Measurements from ENCODE around the gene MELK. TPM values are rescaled to one million over a fixed set of nuclear protein-coding genes. Genes with fewer than 3 reads are reported as not detected.

Gene MELK
- total and polyA plus RNA-seq, 7 donors: 0.15 to 0.42 (median 0.18) TPM; not detected in 2

GRCh38 chr9:36713515-36714490, 141.1 kb downstream of the MELK start:
- ATAC-seq (no peak), DNase-seq (no peak)
- no peak overlapping the region for H3K27ac ChIP-seq
- H3K4me1 ChIP-seq: no peaks in the 10 kb centered on the region
- H3K36me3 ChIP-seq (ENCODE audit: insufficient read depth in 1 of 2, low read depth in 1 of 2): no peaks in the 10 kb centered on the region
- peaks cover 0 to 4% (median 2%) of the 10 kb centered on the region in 3 donors for H3K27me3 ChIP-seq (ENCODE audit: insufficient read depth in 3 of 3, low read length in 2 of 3)
- peaks cover 4% of the 10 kb centered on the region for H3K9me3 ChIP-seq
- no peak overlapping the region for H3K4me3 ChIP-seq
- WGBS, 3 donors: 85 to 88% (median 86%) methylated on average over 29 of the region's 29 CpGs
- no peak for TF ChIP-seq CTCF (IDR thresholded peaks at IDR 0.05)
- intact Hi-C loops (cut with DNase I): no loop called here

GRCh38 chr9:36716496-36716895, 143.8 kb downstream of the MELK start:
- H3K27ac ChIP-seq: no peak overlapping the region
- no peaks in the 10 kb centered on the region for H3K4me1 ChIP-seq
- DNase-seq: no peak
- H3K4me3 ChIP-seq: no peak overlapping the region
- intact Hi-C loops (cut with DNase I): no loop called here
- no peak for TF ChIP-seq CTCF (IDR thresholded peaks at IDR 0.05)
- no peaks in the 10 kb centered on the region for H3K36me3 ChIP-seq (ENCODE audit: insufficient read depth in 1 of 2, low read depth in 1 of 2)
- peaks cover 4% of the 10 kb centered on the region for H3K9me3 ChIP-seq
- peaks cover 0 to 2% (median 0%) of the 10 kb centered on the region in 3 donors for H3K27me3 ChIP-seq (ENCODE audit: insufficient read depth in 3 of 3, low read length in 2 of 3)
- no peak for ATAC-seq
- 74 to 85% (median 81%) methylated on average over 2 of the region's 2 CpGs for WGBS, 3 donors

GRCh38 chr9:36717276-36717675, 144.6 kb downstream of the MELK start:
- peaks cover 0 to 2% (median 0%) of the 10 kb centered on the region in 3 donors for H3K27me3 ChIP-seq (ENCODE audit: insufficient read depth in 3 of 3, low read length in 2 of 3)
- intact Hi-C loops (cut with DNase I): no loop called here
- 45 to 56% (median 47%) methylated on average over 3 of the region's 3 CpGs for WGBS, 3 donors

GRCh38 chr9:36718612-36719011, 145.9 kb downstream of the MELK start:
- Histone ChIP-seq H3K27me3 (ENCODE audit: insufficient read depth in 3 of 3, low read length in 2 of 3) (peaks cover 0 to 2% (median 0%) of the 10 kb centered on the region in 3 donors), H3K9me3 (no peaks in the 10 kb centered on the region), H3K4me3 (no peak overlapping the region), H3K27ac (no peak overlapping the region), H3K4me1 (no peaks in the 10 kb centered on the region), H3K36me3 (ENCODE audit: insufficient read depth in 1 of 2, low read depth in 1 of 2) (no peaks in the 10 kb centered on the region)
- 0 to 13% (median 0%) methylated on average over 1 of the region's 1 CpG for WGBS, 3 donors
- TF ChIP-seq CTCF (IDR thresholded peaks at IDR 0.05): no peak
- intact Hi-C loops (cut with DNase I): no loop called here
- DNase-seq (no peak), ATAC-seq (no peak)

More at GRCh38 chr9:36717276-36717675, 144.6 kb downstream of the MELK start:
- no peak for DNase-seq
- no peaks in the 10 kb centered on the region for H3K4me1 ChIP-seq
- H3K27ac ChIP-seq: no peak overlapping the region
- no peaks in the 10 kb centered on the region for H3K36me3 ChIP-seq (ENCODE audit: insufficient read depth in 1 of 2, low read depth in 1 of 2)
- ATAC-seq: no peak
- peaks cover 4% of the 10 kb centered on the region for H3K9me3 ChIP-seq
- H3K4me3 ChIP-seq: no peak overlapping the region
- no peak for TF ChIP-seq CTCF (IDR thresholded peaks at IDR 0.05)
